Measurements from ENCODE around the gene TNFAIP8L3.
"Not testable (repeated sequence)": the region's sequence is repeated elsewhere in the genome, so short reads cannot be mapped to it uniquely, and the experiment has no call there.

The TNFAIP8L3 gene

GRCh38 chr15:51051776-51052175 lies 42.9 kb downstream of the TNFAIP8L3 start:
- peak; percentile 39 for DNase-seq

- DNase-seq = no peak
Measured at GRCh38 chr15:51049081-51049480, 45.6 kb downstream of the TNFAIP8L3 start.

GRCh38 chr15:51048308-51048707 lies 46.4 kb downstream of the TNFAIP8L3 start:
- no peak for DNase-seq

- DNase-seq = no peak
Measured at GRCh38 chr15:51046799-51047449, 47.8 kb downstream of the TNFAIP8L3 start.

GRCh38 chr15:51046016-51046415 lies 48.7 kb downstream of the TNFAIP8L3 start:
- no peak for DNase-seq

- no peak for DNase-seq
Measured at GRCh38 chr15:51044037-51044727, 50.5 kb downstream of the TNFAIP8L3 start.

- no peak for DNase-seq
Measured at GRCh38 chr15:51038974-51039319, 55.8 kb downstream of the TNFAIP8L3 start.

GRCh38 chr15:51038162-51038973 lies 56.3 kb downstream of the TNFAIP8L3 start:
- DNase-seq = no peak

- DNase-seq = not testable (repeated sequence)
Measured at GRCh38 chr15:51037474-51037873, 57.2 kb downstream of the TNFAIP8L3 start.

GRCh38 chr15:51030649-51031316 lies 63.9 kb downstream of the TNFAIP8L3 start:
- DNase-seq = no peak

GRCh38 chr15:51025454-51025846 lies 69.3 kb downstream of the TNFAIP8L3 start:
- no peak for DNase-seq

- no peak for DNase-seq
Measured at GRCh38 chr15:51024735-51025453, 69.8 kb downstream of the TNFAIP8L3 start.

GRCh38 chr15:51023499-51023898 lies 71.2 kb downstream of the TNFAIP8L3 start:
- DNase-seq = no peak

GRCh38 chr15:51022206-51022605 lies 72.5 kb downstream of the TNFAIP8L3 start:
- DNase-seq = no peak

- DNase-seq = no peak
Measured at GRCh38 chr15:51016615-51017014, 78.1 kb downstream of the TNFAIP8L3 start.

- DNase-seq = no peak
Measured at GRCh38 chr15:51011212-51011611, 83.5 kb downstream of the TNFAIP8L3 start.

GRCh38 chr15:51007131-51007666 lies 87.5 kb downstream of the TNFAIP8L3 start:
- DNase-seq = no peak
